Measurements from ENCODE around the gene TRIO.

GRCh38 chr5:14133394-14133793 is 9.7 kb upstream of the TRIO start:
- no peak for TF ChIP-seq EZH2 (IDR thresholded peaks at IDR 0.05; ENCODE audit: borderline replicate concordance, low read depth, low read length, severe bottlenecking)
- no peak for TF ChIP-seq CTCF (IDR thresholded peaks at IDR 0.05; ENCODE audit: borderline replicate concordance, extremely low read depth, low read length, poor library complexity, severe bottlenecking)
